Left ventricle myocardium inferior (tissue), 1 donor: Measurements from ENCODE around the gene CXXC4. TPM values are rescaled to one million over a fixed set of nuclear protein-coding genes. Genes with fewer than 3 reads are reported as not detected.
A peak's percentile ranks its signal among the peaks of the same experiment; 100 is the strongest.

Experiments
- DNase-seq: peaks from one replicate; pipeline ENCODE4 v3.0.0-alpha.2; 2020
- H3K27ac ChIP-seq: fragments of 200-600 bp; replicated peaks from 2 replicates; pipeline ENCODE4 v1.8.0; 2021
- H3K27me3 ChIP-seq: fragments of 200-600 bp; 2 replicates; pipeline ENCODE4 v1.8.0; 2021; ENCODE audit warnings: low read depth
- H3K36me3 ChIP-seq: fragments of 200-600 bp; 2 replicates; pipeline ENCODE4 v1.8.0; 2021
- H3K4me1 ChIP-seq: fragments of 200-600 bp; 2 replicates; pipeline ENCODE4 v1.8.0; 2021
- H3K4me3 ChIP-seq: fragments of 200-600 bp; 2 replicates; pipeline ENCODE4 v1.8.0; 2021; ENCODE audit warnings: mild to moderate bottlenecking, moderate library complexity
- H3K9me3 ChIP-seq: fragments of 200-600 bp; replicated peaks from 2 replicates; pipeline ENCODE4 v1.8.0; 2021
- CTCF ChIP-seq: fragments of 200-600 bp; IDR thresholded peaks from 2 replicates; pipeline ENCODE4 v1.8.0; 2021; ENCODE audit warnings: antibody characterized with exemption, mild to moderate bottlenecking, borderline replicate concordance
- intact Hi-C: fragments of 100-400 bp; cut with micrococcal nuclease; formaldehyde crosslinking; loops from one replicate; pipeline ENCODE4 v1.11.0; 2022
- long read RNA-seq: library from polyadenylated mRNA; unstranded; transcript quantifications from one replicate; pipeline ENCODE4 v2.0.0, GENCODE V29; 2021
- total RNA-seq: library from RNA; stranded (reverse); fragmentation: NEBNext Ultra II Directional; extraction: Animal tissue kit (Norgen Biotek cat#: 25700); gene quantifications from one replicate; pipeline ENCODE4 v1.2.1, GENCODE V29; 2021
- donor health status: DM: no; HTN: yes; CAD: no; lungs with severe emphysema.

The CXXC4 gene
- total RNA-seq: 4.5 TPM
- long read RNA-seq, partial matches to known transcripts: 1 of 3 reads
- long read RNA-seq, other reads (novel, unspliced or antisense): 0 of 3 reads

GRCh38 chr4:104494822-104495559, at the start of gene CXXC4:
Gene CXXC4, minus strand, starts transcription at chr4:104494894. Its CDS starts 3,092 bp downstream, at chr4:104491802.
- peak; percentile 67 for DNase-seq
- H3K27ac ChIP-seq: peak within 1 kb of the TSS; percentile 90
- no peaks in the 10 kb centered on the region for H3K9me3 ChIP-seq
- intact Hi-C loops: no loop called here
- H3K27me3 ChIP-seq: no peaks in the 10 kb centered on the region
- H3K4me3 ChIP-seq: peak within 1 kb of the TSS; percentile 75
- peaks cover 41% of the 10 kb centered on the region for H3K4me1 ChIP-seq
- TF ChIP-seq CTCF: no peak
- no peaks in the 10 kb centered on the region for H3K36me3 ChIP-seq

GRCh38 chr4:104533156-104533555, 38.5 kb upstream of the CXXC4 start:
- H3K27ac ChIP-seq: no peak overlapping the region
- no peak for TF ChIP-seq CTCF
- intact Hi-C loops: no loop called here
- H3K36me3 ChIP-seq: no peaks in the 10 kb centered on the region
- peaks cover 12% of the 10 kb centered on the region for H3K9me3 ChIP-seq
- H3K4me1 ChIP-seq: peaks cover 9% of the 10 kb centered on the region
- no peaks in the 10 kb centered on the region for H3K27me3 ChIP-seq
- no peak overlapping the region for H3K4me3 ChIP-seq
- no peak for DNase-seq

- Histone ChIP-seq H3K36me3 (no peaks in the 10 kb centered on the region), H3K9me3 (peaks cover 12% of the 10 kb centered on the region), H3K4me3 (no peak overlapping the region), H3K27ac (no peak overlapping the region), H3K4me1 (peaks cover 9% of the 10 kb centered on the region), H3K27me3 (no peaks in the 10 kb centered on the region)
- intact Hi-C loops: no loop called here
- TF ChIP-seq CTCF: no peak
- no peak for DNase-seq
Measured at GRCh38 chr4:104532677-104533076, 38.0 kb upstream of the CXXC4 start.

GRCh38 chr4:104531390-104531789, 36.7 kb upstream of the CXXC4 start:
- peak; percentile 45 for TF ChIP-seq CTCF
- Histone ChIP-seq H3K4me1 (peaks cover 9% of the 10 kb centered on the region), H3K9me3 (peaks cover 7% of the 10 kb centered on the region), H3K27me3 (no peaks in the 10 kb centered on the region), H3K36me3 (no peaks in the 10 kb centered on the region), H3K4me3 (no peak overlapping the region), H3K27ac (no peak overlapping the region)
- no peak for DNase-seq
- intact Hi-C loops: no loop called here

GRCh38 chr4:104530426-104530825, 35.7 kb upstream of the CXXC4 start:
- no peak overlapping the region for H3K27ac ChIP-seq
- no peak overlapping the region for H3K4me3 ChIP-seq
- H3K36me3 ChIP-seq: no peaks in the 10 kb centered on the region
- H3K9me3 ChIP-seq: no peaks in the 10 kb centered on the region
- H3K27me3 ChIP-seq: no peaks in the 10 kb centered on the region
- H3K4me1 ChIP-seq: peaks cover 9% of the 10 kb centered on the region
- intact Hi-C loops: no loop called here
- DNase-seq: no peak
- no peak for TF ChIP-seq CTCF
